GM12878 (cell line): ENCODE measurements around the gene GAPDHS. TPM values are rescaled to one million over a fixed set of nuclear protein-coding genes. Genes with fewer than 3 reads are reported as not detected.

Source experiments
- ATAC-seq: fragments of 200-7000 bp; cut with Tn5 transposase; 3 replicates; pipeline ENCODE4 v1.9.1; 2020; ENCODE audit warnings: mild to moderate bottlenecking, moderate library complexity
- BruUV-seq: library from RNA; stranded (reverse); fragments of 400-500 nt; replicated peaks from 2 replicates; lab custom pipeline; 2021; lab: Mats Ljungman, UMichigan
- CTCF ChIA-PET: fragments of 300-600 bp; sonication (Branson Sonifier 250); formaldehyde crosslinking; extraction: SDS; loops from one replicate; lab custom pipeline; 2021; ENCODE audit warnings: inconsistent platforms; lab: Yijun Ruan, JAX
- POLR2A ChIA-PET: fragments of 350-600 bp; formaldehyde crosslinking; extraction: SDS; loops from one replicate; lab custom pipeline; 2021; ENCODE audit warnings: inconsistent platforms; lab: Charles Lee
- RAD21 ChIA-PET: fragments of 300-600 bp; sonication (Branson Sonifier 250); formaldehyde crosslinking; loops from one replicate; lab custom pipeline; 2023; ENCODE audit warnings: antibody characterized with exemption; ENCODE audit not compliant: unreplicated experiment; lab: Charles Lee
- SMC1A ChIA-PET: fragments of 300-600 bp; sonication (Branson Sonifier 250); formaldehyde crosslinking; loops from one replicate; lab custom pipeline; 2023; ENCODE audit not compliant: unreplicated experiment, uncharacterized antibody; lab: Charles Lee
- DNase-seq: peaks from one replicate; pipeline ENCODE4 v3.0.0-alpha.2; 2011; ENCODE audit warnings: low read depth, low spot score
- FAIRE-seq: peaks from 3 replicates; lab custom pipeline; 2011; peaks lifted over from hg19 to GRCh38; lab: Jason Lieb, UNC
- H2AFZ ChIP-seq: 2 replicates; pipeline ENCODE4 v1.6.0; 2011; ENCODE audit warnings: low read depth, low read length, control low read depth; ENCODE audit not compliant: control insufficient read depth
- H3K27ac ChIP-seq: 2 replicates; pipeline ENCODE4 v1.5.1; 2011; ENCODE audit warnings: control low read depth; ENCODE audit not compliant: control insufficient read depth, insufficient read depth
- H3K27me3 ChIP-seq, 2 experiments: replicated peaks in 1 of 2; 2 replicates each; pipeline versions ENCODE4 v1.6.0 to v1.6.1; 2011; ENCODE audit warnings: low read length in 1 of 2; ENCODE audit not compliant: control insufficient read depth in 2 of 2, insufficient read depth in 2 of 2
- H3K36me3 ChIP-seq, 2 experiments: 2 replicates each; pipeline ENCODE4 v1.5.1; 2011; ENCODE audit warnings: low read length in 1 of 2; ENCODE audit not compliant: control insufficient read depth in 2 of 2, insufficient read depth in 2 of 2
- H3K4me1 ChIP-seq: 2 replicates; pipeline ENCODE4 v1.6.1; 2011; ENCODE audit warnings: mild to moderate bottlenecking, low read length, moderate library complexity, mixed read lengths; ENCODE audit not compliant: control insufficient read depth, insufficient read depth
- H3K4me2 ChIP-seq: 2 replicates; pipeline ENCODE4 v1.6.0; 2011; ENCODE audit warnings: control low read depth; ENCODE audit not compliant: control insufficient read depth, insufficient read depth
- H3K4me3 ChIP-seq: fragments of 200-600 bp; sonication (generic); 2 replicates; pipeline ENCODE4 v1.5.1; 2016
- H3K79me2 ChIP-seq: 2 replicates; pipeline ENCODE4 v1.6.0; 2011; ENCODE audit warnings: low read length; ENCODE audit not compliant: control insufficient read depth, insufficient read depth
- H3K9ac ChIP-seq: 2 replicates; pipeline ENCODE4 v1.8.0; 2011; ENCODE audit warnings: low read length, control low read depth, mixed read lengths; ENCODE audit not compliant: control insufficient read depth, insufficient read depth
- H3K9me3 ChIP-seq: replicated peaks from 3 replicates; pipeline ENCODE4 v1.5.1; 2011; ENCODE audit warnings: mild to moderate bottlenecking, low read length; ENCODE audit not compliant: control insufficient read depth, insufficient read depth
- H4K20me1 ChIP-seq: 2 replicates; pipeline ENCODE4 v1.6.0; 2011; ENCODE audit not compliant: control insufficient read depth, insufficient read depth
- BMI1 ChIP-seq: fragments of 450-650 bp; IDR thresholded peaks from 2 replicates; pipeline ENCODE4 v1.6.1; 2016; ENCODE audit warnings: mild to moderate bottlenecking, moderate library complexity, borderline replicate concordance
- BRCA1 ChIP-seq: IDR thresholded peaks from 2 replicates; pipeline ENCODE4 v1.6.1; 2011; ENCODE audit warnings: low read depth, low read length, improper control_type of control experiment
- KLF5 ChIP-seq: fragments of 450-650 bp; IDR thresholded peaks from 2 replicates; pipeline ENCODE4 v1.6.1; 2014; ENCODE audit warnings: mild to moderate bottlenecking; ENCODE audit not compliant: partially characterized antibody
- REST ChIP-seq: IDR thresholded peaks from 2 replicates; pipeline ENCODE4 v1.6.1; 2012; ENCODE audit warnings: mild to moderate bottlenecking, low read depth, low read length
- USF1 ChIP-seq: IDR thresholded peaks from 2 replicates; pipeline ENCODE4 v1.6.1; 2011; ENCODE audit warnings: borderline replicate concordance, low read depth, mild to moderate bottlenecking, moderate library complexity, mixed read lengths, low read length; ENCODE audit not compliant: insufficient read depth; ENCODE audit errors: extremely low read length
- ZNF217 ChIP-seq: fragments of 450-650 bp; IDR thresholded peaks from 2 replicates; pipeline ENCODE4 v1.6.1; 2017; ENCODE audit warnings: antibody characterized with exemption, mild to moderate bottlenecking
- WGBS: methylation state at CpG from one replicate; pipeline ENCODE4 v1.1.6; 2016; ENCODE audit warnings: low lambda C conversion rate; ENCODE audit not compliant: insufficient replicate concordance, insufficient coverage; ENCODE audit errors: missing lambda C conversion rate; 5-methylcytosine and 5-hydroxymethylcytosine counted together
- in situ Hi-C: fragments of 300-500 bp; cut with MboI; formaldehyde crosslinking; loops from 9 replicates; pipeline ENCODE4 v1.14.3; 2018; ENCODE audit warnings: mixed read lengths
- intact Hi-C: fragments of 100-400 bp; cut with micrococcal nuclease; formaldehyde crosslinking; loops from one replicate; pipeline ENCODE4 v1.14.2; 2022; ENCODE audit not compliant: unreplicated experiment
- polyA plus RNA-seq, 11 experiments: library from polyadenylated mRNA; depleted of rRNA in 4 of 11; unstranded in 6 of 11; stranded (reverse) in 5 of 11; fragments of >200 nt; fragmentation: Nextera tagmentation in 4 of 11; fragmentation: Illumina TruSeq in 1 of 11; extraction: Ambion mirVana in 4 of 11; extraction: Trizol in 1 of 11; gene quantifications; 1 replicate in 1 of 11; 2 replicates in 10 of 11; pipeline versions ENCODE4 v1.2.1 to v1.2.3, GENCODE V29; 2011 to 2016; ENCODE audit warnings: inconsistent platforms in 2 of 11, missing spikeins in 2 of 11, low read depth in 1 of 11
- total RNA-seq, 4 experiments: library from RNA; depleted of rRNA in 3 of 4; stranded (reverse); fragments of >200 nt in 3 of 4; fragmentation: Illumina TruSeq in 1 of 4; extraction: Trizol in 1 of 4; gene quantifications; 2 replicates each; pipeline versions ENCODE4 v1.2.1 to v1.2.3, GENCODE V29; 2013 to 2021

GAPDHS gene
- total and polyA plus RNA-seq, 10 of the 15 experiments (the other 5 are each of a cell fraction or from before 2014, with no cell fraction given): 0.08 TPM; not detected in 9

GRCh38 chr19:35561436-35561835, 28.2 kb downstream of the GAPDHS start:
- WGBS: 2% methylated on average over 6 of the region's 6 CpGs
- H2AFZ ChIP-seq: no peak overlapping the region
- no peaks in the 10 kb centered on the region for H3K36me3 ChIP-seq
- BruUV-seq: no TSS peak
- no peak for TF ChIP-seq REST
- TF ChIP-seq KLF5: no peak
- no peak for TF ChIP-seq USF1
- TF ChIP-seq BMI1: no peak
- no peak for TF ChIP-seq ZNF217
- TF ChIP-seq BRCA1: no peak
- TF ChIP-seq, all 136 proteins: peak for 0
- ChIA-PET CTCF (interaction anchor here (2.6 kb wide), 1 partner anchor 12 kb away, joined by 17 read pairs; no protein-coding TSS in a partner anchor), RAD21 (no interaction called here), SMC1A (no interaction called here), POLR2A (no interaction called here)
- Histone ChIP-seq H3K27ac (no peak overlapping the region), H3K4me2 (no peak overlapping the region), H3K9ac (no peak overlapping the region), H3K27me3 (no peaks in the 10 kb centered on the region; a peak in 2 of 4 replicates), H3K4me1 (peaks cover 30% of the 10 kb centered on the region), H3K4me3 (no peak overlapping the region), H3K79me2 (no peaks in the 10 kb centered on the region), H3K9me3 (no peaks in the 10 kb centered on the region; the same call in 2 of the 3 replicates), H4K20me1 (no peaks in the 10 kb centered on the region)
- intact Hi-C loops (no loop called here), in situ Hi-C loops (no loop called here)
- DNase-seq: no peak
- ATAC-seq: no peak
- no peak for FAIRE-seq
